ENCODE results near the gene ROBO3.

DNA sequence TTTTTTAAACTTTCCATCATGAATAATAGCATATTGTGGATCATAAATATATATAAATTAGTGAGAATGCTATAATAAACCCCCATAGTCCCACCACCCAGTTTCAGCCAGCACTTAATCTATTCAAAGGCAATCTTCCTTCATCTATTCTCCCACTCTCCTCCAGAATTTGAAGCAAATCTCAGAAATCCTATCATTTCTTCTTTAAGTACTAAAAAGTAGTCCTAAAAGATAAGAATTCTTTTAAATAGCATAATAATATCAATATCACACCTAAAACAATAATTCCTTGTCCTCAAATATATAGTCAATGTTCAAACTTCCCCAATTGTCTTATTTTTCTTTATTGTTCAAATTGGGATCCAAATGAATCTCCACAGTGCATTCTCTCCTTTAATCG is 24.6 kb upstream of the ROBO3 start:
- TF ChIP-seq, protein P1, sequence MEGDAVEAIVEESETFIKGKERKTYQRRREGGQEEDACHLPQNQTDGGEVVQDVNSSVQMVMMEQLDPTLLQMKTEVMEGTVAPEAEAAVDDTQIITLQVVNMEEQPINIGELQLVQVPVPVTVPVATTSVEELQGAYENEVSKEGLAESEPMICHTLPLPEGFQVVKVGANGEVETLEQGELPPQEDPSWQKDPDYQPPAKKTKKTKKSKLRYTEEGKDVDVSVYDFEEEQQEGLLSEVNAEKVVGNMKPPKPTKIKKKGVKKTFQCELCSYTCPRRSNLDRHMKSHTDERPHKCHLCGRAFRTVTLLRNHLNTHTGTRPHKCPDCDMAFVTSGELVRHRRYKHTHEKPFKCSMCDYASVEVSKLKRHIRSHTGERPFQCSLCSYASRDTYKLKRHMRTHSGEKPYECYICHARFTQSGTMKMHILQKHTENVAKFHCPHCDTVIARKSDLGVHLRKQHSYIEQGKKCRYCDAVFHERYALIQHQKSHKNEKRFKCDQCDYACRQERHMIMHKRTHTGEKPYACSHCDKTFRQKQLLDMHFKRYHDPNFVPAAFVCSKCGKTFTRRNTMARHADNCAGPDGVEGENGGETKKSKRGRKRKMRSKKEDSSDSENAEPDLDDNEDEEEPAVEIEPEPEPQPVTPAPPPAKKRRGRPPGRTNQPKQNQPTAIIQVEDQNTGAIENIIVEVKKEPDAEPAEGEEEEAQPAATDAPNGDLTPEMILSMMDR (IDR thresholded peaks at IDR 0.05 in 8 of 11, conservative IDR thresholded peaks at IDR 0.05 in 3 of 11): no peak
- TF ChIP-seq POLR2A (IDR thresholded peaks at IDR 0.05) (no peak), POLR2AphosphoS5 (IDR thresholded peaks at IDR 0.05) (no peak)

Measured in spleen (tissue), 7 donors.